H1 (cell line): ENCODE results near the gene ANKIB1. TPM values are rescaled to one million over a fixed set of nuclear protein-coding genes. Genes with fewer than 3 reads are reported as not detected.
"Not testable (repeated sequence)": the region's sequence is repeated elsewhere in the genome, so short reads cannot be mapped to it uniquely, and the experiment has no call there.

Source experiments
- CTCF ChIA-PET: fragments of 300-600 bp; sonication (Branson Sonifier 250); formaldehyde crosslinking; loops from one replicate; lab custom pipeline; 2021; ENCODE audit not compliant: partially characterized antibody; lab: Charles Lee
- POLR2A ChIA-PET: fragments of 300-600 bp; sonication (Branson Sonifier 250); formaldehyde crosslinking; loops from one replicate; lab custom pipeline; 2021; ENCODE audit warnings: inconsistent platforms; ENCODE audit not compliant: partially characterized antibody; lab: Charles Lee
- DNase-seq, 2 experiments: peaks; one replicate each; pipeline versions ENCODE4 v3.0.0 to v3.0.0-alpha.2; 2010 to 2022; ENCODE audit warnings: low spot score in 2 of 2, low read depth in 1 of 2, mixed read lengths in 1 of 2
- FAIRE-seq: peaks from 2 replicates; lab custom pipeline; 2011; peaks lifted over from hg19 to GRCh38; lab: Jason Lieb, UNC
- H2AFZ ChIP-seq: 2 replicates; pipeline ENCODE4 v1.8.1; 2012; ENCODE audit warnings: low read length, inconsistent platforms
- H2AK5ac ChIP-seq: 2 replicates; pipeline ENCODE4 v1.6.1; 2013; ENCODE audit warnings: low read depth, low read length
- H2BK120ac ChIP-seq: replicated peaks from 2 replicates; pipeline ENCODE3; 2013; ENCODE audit warnings: low read depth, low read length, inconsistent platforms
- H2BK12ac ChIP-seq: 2 replicates; pipeline ENCODE4 v1.6.1; 2013; ENCODE audit warnings: low read depth, low read length
- H2BK15ac ChIP-seq: 2 replicates; pipeline ENCODE4 v1.6.1; 2013; ENCODE audit warnings: low read length
- H2BK20ac ChIP-seq: 2 replicates; pipeline ENCODE4 v1.6.1; 2013; ENCODE audit warnings: low read length
- H2BK5ac ChIP-seq: 2 replicates; pipeline ENCODE4 v1.6.1; 2013; ENCODE audit warnings: low read depth, low read length
- H3K14ac ChIP-seq: 2 replicates; pipeline ENCODE4 v1.6.1; 2013; ENCODE audit warnings: inconsistent platforms; ENCODE audit not compliant: insufficient read length
- H3K18ac ChIP-seq: 2 replicates; pipeline ENCODE4 v1.6.1; 2013; ENCODE audit warnings: low read length; ENCODE audit errors: extremely low read depth
- H3K23ac ChIP-seq: 2 replicates; pipeline ENCODE4 v1.6.1; 2013; ENCODE audit warnings: inconsistent platforms; ENCODE audit not compliant: insufficient read length
- H3K23me2 ChIP-seq: 2 replicates; pipeline ENCODE4 v1.6.1; 2013; ENCODE audit warnings: low read depth, low read length
- H3K27ac ChIP-seq: 2 replicates; pipeline ENCODE4 v1.6.1; 2011; ENCODE audit warnings: low read depth, low read length, inconsistent platforms
- H3K27me3 ChIP-seq, 4 experiments: replicated peaks in 1 of 4; 1 replicate in 1 of 4; 2 replicates in 3 of 4; pipeline versions ENCODE4 v1.6.1 to v1.8.1; 2011 to 2013; ENCODE audit warnings: low read length in 3 of 4, mild to moderate bottlenecking in 3 of 4, inconsistent platforms in 2 of 4, mixed read lengths in 2 of 4, moderate library complexity in 1 of 4; ENCODE audit not compliant: control insufficient read depth in 3 of 4, insufficient read depth in 3 of 4; ENCODE audit errors: extremely low read depth in 1 of 4
- H3K36me3 ChIP-seq, 4 experiments: 2 replicates each; pipeline versions ENCODE4 v1.6.1 to v1.8.1; 2011 to 2013; ENCODE audit warnings: mild to moderate bottlenecking in 4 of 4, low read length in 3 of 4, moderate library complexity in 2 of 4, control low read depth in 1 of 4, inconsistent platforms in 1 of 4; ENCODE audit not compliant: insufficient read depth in 4 of 4, control insufficient read depth in 2 of 4
- H3K4ac ChIP-seq: replicated peaks from 2 replicates; pipeline ENCODE3; 2013; ENCODE audit warnings: low read length, low read depth, mixed read lengths, inconsistent platforms; ENCODE audit not compliant: insufficient read length
- H3K4me1 ChIP-seq, 4 experiments: replicated peaks in 1 of 4; 1 replicate in 1 of 4; 2 replicates in 3 of 4; pipeline versions ENCODE4 v1.6.1 to v1.8.1; 2011 to 2013; ENCODE audit warnings: low read length in 3 of 4, inconsistent platforms in 2 of 4, mixed read lengths in 1 of 4; ENCODE audit not compliant: insufficient read depth in 4 of 4, control insufficient read depth in 3 of 4
- H3K4me2 ChIP-seq, 2 experiments: 2 replicates each; pipeline versions ENCODE4 v1.6.1 to v1.8.1; 2011 to 2013; ENCODE audit warnings: low read depth in 2 of 2, low read length in 2 of 2, control low read depth in 1 of 2, inconsistent platforms in 1 of 2, mild to moderate bottlenecking in 1 of 2; ENCODE audit not compliant: insufficient read depth in 1 of 2
- H3K4me3 ChIP-seq, 4 experiments: fragments of 200-600, 300-600 bp in 1 of 4; sonication (generic), shearing (Covaris generic), sonication (Bioruptor Twin) in 1 of 4; 2 replicates each; pipeline versions ENCODE4 v1.5.1 to v1.8.1; 2011 to 2016; ENCODE audit warnings: low read length in 4 of 4, low read depth in 3 of 4, control low read depth in 2 of 4, inconsistent platforms in 2 of 4, mild to moderate bottlenecking in 2 of 4, mixed read lengths in 1 of 4, moderate library complexity in 1 of 4; ENCODE audit not compliant: insufficient read depth in 2 of 4; ENCODE audit errors: extremely low read depth in 1 of 4
- H3K56ac ChIP-seq: replicated peaks from 2 replicates; pipeline ENCODE3; 2013; ENCODE audit warnings: low read depth, mild to moderate bottlenecking, mixed read lengths, low read length, inconsistent platforms; ENCODE audit not compliant: insufficient read length
- H3K79me1 ChIP-seq: 2 replicates; pipeline ENCODE4 v1.6.1; 2013; ENCODE audit warnings: low read depth, low read length, control low read depth
- H3K79me2 ChIP-seq, 2 experiments: 2 replicates each; pipeline versions ENCODE4 v1.6.1 to v1.8.1; 2012 to 2013; ENCODE audit warnings: low read length in 2 of 2, mild to moderate bottlenecking in 2 of 2, inconsistent platforms in 1 of 2; ENCODE audit not compliant: insufficient read depth in 2 of 2, control insufficient read depth in 1 of 2
- H3K9ac ChIP-seq, 4 experiments: replicated peaks in 1 of 4; 1 replicate in 1 of 4; 2 replicates in 3 of 4; pipeline versions ENCODE4 v1.6.1 to v1.8.1; 2011 to 2013; ENCODE audit warnings: low read depth in 3 of 4, low read length in 3 of 4, control low read depth in 2 of 4, mild to moderate bottlenecking in 2 of 4, moderate library complexity in 2 of 4, inconsistent platforms in 1 of 4; ENCODE audit errors: extremely low read depth in 1 of 4
- H3K9me3 ChIP-seq, 2 experiments: 2 replicates each; pipeline versions ENCODE4 v1.6.1 to v1.8.1; 2012 to 2013; ENCODE audit warnings: mild to moderate bottlenecking in 2 of 2, moderate library complexity in 2 of 2, control low read depth in 1 of 2, inconsistent platforms in 1 of 2, low read depth in 1 of 2, low read length in 1 of 2, mixed read lengths in 1 of 2; ENCODE audit not compliant: insufficient read depth in 2 of 2
- H4K20me1 ChIP-seq, 2 experiments: replicated peaks in 1 of 2; 2 replicates each; pipeline versions ENCODE3 to v1.8.1; 2011 to 2013; ENCODE audit warnings: inconsistent platforms in 2 of 2, low read length in 2 of 2, mild to moderate bottlenecking in 1 of 2; ENCODE audit not compliant: insufficient read depth in 2 of 2, control insufficient read depth in 1 of 2
- H4K5ac ChIP-seq: 2 replicates; pipeline ENCODE4 v1.6.1; 2013; ENCODE audit warnings: low read length, low read depth, mixed read lengths, inconsistent platforms; ENCODE audit not compliant: insufficient read length
- H4K8ac ChIP-seq: 2 replicates; pipeline ENCODE4 v1.8.0; 2013; ENCODE audit warnings: mild to moderate bottlenecking, moderate library complexity, low read length, inconsistent platforms; ENCODE audit not compliant: insufficient read depth; ENCODE audit errors: extremely low read depth
- H4K91ac ChIP-seq: replicated peaks from 2 replicates; pipeline ENCODE3; 2013; ENCODE audit warnings: low read length, mixed read lengths, inconsistent platforms; ENCODE audit not compliant: insufficient read length
- WGBS, 2 experiments: shearing (Covaris generic) in 1 of 2; methylation state at CpG; one replicate each; pipeline versions ENCODE4 v1.1.6 to v1.1.7; 2013 to 2015; ENCODE audit warnings: low lambda C conversion rate in 2 of 2, mixed read lengths in 2 of 2, inconsistent platforms in 1 of 2, low coverage in 1 of 2, missing lambda C conversion rate in 1 of 2; ENCODE audit not compliant: insufficient replicate concordance in 2 of 2, insufficient coverage in 1 of 2, insufficient read length in 1 of 2; ENCODE audit errors: extremely low coverage in 1 of 2, missing lambda C conversion rate in 1 of 2; 5-methylcytosine and 5-hydroxymethylcytosine counted together
- polyA plus RNA-seq, 7 experiments: library from polyadenylated mRNA; depleted of rRNA in 3 of 7; stranded (reverse) in 5 of 7; unstranded in 2 of 7; fragments of >200 nt in 5 of 7; fragments of 200-250 nt in 2 of 7; gene quantifications; 1 replicate in 5 of 7; 2 replicates in 1 of 7; 4 replicates in 1 of 7; pipeline versions ENCODE4 v1.2.1 to v1.2.3, GENCODE V29; 2011 to 2013; ENCODE audit warnings: missing spikeins in 2 of 7, mixed read lengths in 2 of 7
- total RNA-seq: library from RNA; stranded (reverse); fragmentation: NEBNext Ultra II Directional; extraction: Animal tissue kit (Norgen Biotek cat#: 25700); gene quantifications from 2 replicates; pipeline ENCODE4 v1.2.1, GENCODE V29; 2021

The ANKIB1 gene
- total and polyA plus RNA-seq, 2 of the 8 experiments (the other 6 are each of a cell fraction or from before 2014, with no cell fraction given), result 19.2 to 43.0 TPM

DNA sequence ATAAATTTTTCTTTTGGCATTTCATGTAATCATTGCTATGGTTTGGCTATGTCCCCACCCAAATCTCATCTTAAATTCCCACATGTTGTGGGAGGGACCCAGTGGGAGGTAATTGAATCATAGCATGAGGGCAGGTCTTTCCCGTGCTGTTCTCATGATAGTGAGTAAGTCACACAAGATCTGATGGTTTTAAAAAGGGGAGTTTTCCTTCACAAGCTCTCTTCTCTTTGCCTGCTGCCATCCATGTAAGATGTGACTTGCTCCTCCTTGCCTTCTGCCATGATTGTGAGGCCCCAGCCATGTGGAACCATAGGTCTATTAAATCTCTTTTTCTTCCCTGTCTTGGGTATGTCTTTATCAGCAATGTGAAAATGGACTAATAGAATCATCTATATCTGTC is 9.0 kb downstream of the ANKIB1 start:
- H3K18ac ChIP-seq, H2BK15ac ChIP-seq, H3K36me3 ChIP-seq, H3K23me2 ChIP-seq, H3K27me3 ChIP-seq, H3K14ac ChIP-seq, H2BK5ac ChIP-seq, H2BK20ac ChIP-seq, H3K23ac ChIP-seq, H3K9ac ChIP-seq, H3K79me1 ChIP-seq, DNase-seq, H3K9me3 ChIP-seq, H2BK120ac ChIP-seq, H4K91ac ChIP-seq, H3K4me1 ChIP-seq, H2BK12ac ChIP-seq, H3K4ac ChIP-seq, FAIRE-seq, H4K8ac ChIP-seq, H4K5ac ChIP-seq, H4K20me1 ChIP-seq, H3K56ac ChIP-seq, H2AFZ ChIP-seq, H2AK5ac ChIP-seq, H3K4me2 ChIP-seq, H3K4me3 ChIP-seq, H3K27ac ChIP-seq: not testable (repeated sequence)
- ChIA-PET CTCF (interaction anchor here (2.1 kb wide), 1 partner anchor 8 kb away, joined by 7 read pairs; no protein-coding TSS in a partner anchor), POLR2A (interaction anchor here (1.7 kb wide), 1 partner anchor 9 kb away, joined by 4 read pairs; the partner anchor contains the start of genes ANKIB1 and KRIT1)
- WGBS, 2 experiments, result 90% methylated on average over 1 of the region's 1 CpG; no CpG with 5 or more reads in 1 of the 2 experiments
- peaks cover 6 to 94% of the 10 kb centered on the region in 2 experiments for H3K79me2 ChIP-seq
